H1 (cell line): ENCODE data around the gene ALG6. TPM values are rescaled to one million over a fixed set of nuclear protein-coding genes. Genes with fewer than 3 reads are reported as not detected.

Experiments used
- CHD2 ChIP-seq: IDR thresholded peaks from 2 replicates; pipeline ENCODE4 v1.6.1; 2012; ENCODE audit warnings: low read length, improper control_type of control experiment
- GTF2F1 ChIP-seq: IDR thresholded peaks from 2 replicates; pipeline ENCODE4 v1.6.1; 2012; ENCODE audit warnings: low read depth, low read length, improper control_type of control experiment, borderline replicate concordance
- JUND ChIP-seq: IDR thresholded peaks from 2 replicates; pipeline ENCODE4 v1.6.1; 2011; ENCODE audit warnings: mild to moderate bottlenecking, improper control_type of control experiment, low read length
- SP2 ChIP-seq: IDR thresholded peaks from 2 replicates; pipeline ENCODE4 v1.6.1; 2012; ENCODE audit warnings: mild to moderate bottlenecking, low read length, inconsistent platforms
- YY1 ChIP-seq: IDR thresholded peaks from 2 replicates; pipeline ENCODE4 v1.6.1; 2011; ENCODE audit warnings: low read depth, mild to moderate bottlenecking, low read length
- polyA plus RNA-seq, 7 experiments: library from polyadenylated mRNA; depleted of rRNA in 3 of 7; stranded (reverse) in 5 of 7; unstranded in 2 of 7; fragments of >200 nt in 5 of 7; fragments of 200-250 nt in 2 of 7; gene quantifications; 1 replicate in 5 of 7; 2 replicates in 1 of 7; 4 replicates in 1 of 7; pipeline versions ENCODE4 v1.2.1 to v1.2.3, GENCODE V29; 2011 to 2013; ENCODE audit warnings: missing spikeins in 2 of 7, mixed read lengths in 2 of 7
- total RNA-seq: library from RNA; stranded (reverse); fragmentation: NEBNext Ultra II Directional; extraction: Animal tissue kit (Norgen Biotek cat#: 25700); gene quantifications from 2 replicates; pipeline ENCODE4 v1.2.1, GENCODE V29; 2021

The ALG6 gene
- total and polyA plus RNA-seq, 2 of the 8 experiments (the other 6 are each of a cell fraction or from before 2014, with no cell fraction given): 17.8 to 26.8 TPM

DNA sequence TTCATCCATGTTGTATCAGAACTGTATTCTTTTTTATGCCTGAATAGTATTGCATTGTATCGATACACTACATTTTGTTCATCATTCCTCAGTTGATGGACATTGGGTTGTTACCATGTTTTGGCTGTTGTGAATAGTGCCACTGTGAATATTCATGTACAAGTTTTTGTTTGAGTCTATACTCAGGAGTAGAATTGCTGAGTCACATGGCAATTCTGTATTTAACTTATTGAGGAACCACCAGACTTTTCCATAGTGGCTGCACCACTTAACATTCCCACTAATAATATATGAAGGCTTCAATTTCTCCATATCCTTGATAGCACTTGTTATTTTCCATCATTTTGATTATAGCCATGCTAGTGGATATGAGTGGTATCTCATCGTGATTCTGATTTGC, 56.2 kb downstream of the ALG6 start (continued):
- TF ChIP-seq GTF2F1 (no peak), YY1 (no peak), CHD2 (no peak), SP2 (no peak), JUND (no peak)
